GM12874 (cell line): ENCODE measurements around the gene CYP51A1.

ENCODE experiments used
- TF ChIP-seq, protein P1 (sequence below): IDR thresholded peaks from 2 replicates; pipeline ENCODE4 v1.5.1; 2011; ENCODE audit warnings: low read depth, mild to moderate bottlenecking, control low read depth, low read length, moderate library complexity; ENCODE audit not compliant: insufficient read depth

The CYP51A1 gene

DNA sequence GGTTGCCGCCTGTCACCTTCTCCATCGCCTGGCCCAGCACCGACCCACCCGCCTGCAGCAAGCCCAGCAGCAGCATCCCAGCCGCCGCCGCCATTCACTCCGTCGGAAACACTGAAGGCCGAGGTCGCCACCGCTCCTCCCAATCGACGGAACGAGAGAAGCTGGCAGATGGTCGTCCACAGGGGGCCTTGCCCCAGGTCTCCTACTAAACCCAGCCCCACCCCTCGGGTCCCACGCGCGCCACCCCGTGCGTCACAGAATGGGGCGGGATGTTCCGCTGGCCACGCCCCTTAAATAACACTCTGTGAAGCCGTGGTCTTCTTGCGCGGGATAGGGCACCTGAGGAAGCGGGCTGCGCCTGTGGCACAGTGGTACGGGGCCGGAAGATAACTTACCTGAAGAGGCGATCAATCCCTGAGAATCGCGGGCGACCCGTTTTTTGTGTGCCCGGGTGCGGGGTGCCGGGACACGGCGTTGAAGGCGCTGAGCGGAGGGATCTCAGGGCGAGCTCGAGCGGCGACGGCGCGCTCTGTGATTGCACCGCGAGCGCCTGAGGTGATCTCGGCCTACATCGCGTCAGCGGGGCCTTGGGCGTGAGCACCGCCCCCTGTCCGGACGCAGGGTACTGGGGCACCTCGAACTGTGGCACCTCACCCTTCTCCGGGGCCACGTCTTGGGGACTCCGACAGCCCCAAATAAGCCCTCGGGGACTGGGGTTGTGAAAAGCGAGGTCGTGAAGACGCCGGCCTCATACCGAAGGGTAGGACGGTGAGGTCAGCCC is at the start of gene CYP51A1:
Gene CYP51A1 (minus strand): TSS at position 207 of the 781 bp plus-strand sequence. CDS start 113 bp downstream, at position 94.
- TF ChIP-seq, protein P1, sequence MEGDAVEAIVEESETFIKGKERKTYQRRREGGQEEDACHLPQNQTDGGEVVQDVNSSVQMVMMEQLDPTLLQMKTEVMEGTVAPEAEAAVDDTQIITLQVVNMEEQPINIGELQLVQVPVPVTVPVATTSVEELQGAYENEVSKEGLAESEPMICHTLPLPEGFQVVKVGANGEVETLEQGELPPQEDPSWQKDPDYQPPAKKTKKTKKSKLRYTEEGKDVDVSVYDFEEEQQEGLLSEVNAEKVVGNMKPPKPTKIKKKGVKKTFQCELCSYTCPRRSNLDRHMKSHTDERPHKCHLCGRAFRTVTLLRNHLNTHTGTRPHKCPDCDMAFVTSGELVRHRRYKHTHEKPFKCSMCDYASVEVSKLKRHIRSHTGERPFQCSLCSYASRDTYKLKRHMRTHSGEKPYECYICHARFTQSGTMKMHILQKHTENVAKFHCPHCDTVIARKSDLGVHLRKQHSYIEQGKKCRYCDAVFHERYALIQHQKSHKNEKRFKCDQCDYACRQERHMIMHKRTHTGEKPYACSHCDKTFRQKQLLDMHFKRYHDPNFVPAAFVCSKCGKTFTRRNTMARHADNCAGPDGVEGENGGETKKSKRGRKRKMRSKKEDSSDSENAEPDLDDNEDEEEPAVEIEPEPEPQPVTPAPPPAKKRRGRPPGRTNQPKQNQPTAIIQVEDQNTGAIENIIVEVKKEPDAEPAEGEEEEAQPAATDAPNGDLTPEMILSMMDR = no peak

DNA sequence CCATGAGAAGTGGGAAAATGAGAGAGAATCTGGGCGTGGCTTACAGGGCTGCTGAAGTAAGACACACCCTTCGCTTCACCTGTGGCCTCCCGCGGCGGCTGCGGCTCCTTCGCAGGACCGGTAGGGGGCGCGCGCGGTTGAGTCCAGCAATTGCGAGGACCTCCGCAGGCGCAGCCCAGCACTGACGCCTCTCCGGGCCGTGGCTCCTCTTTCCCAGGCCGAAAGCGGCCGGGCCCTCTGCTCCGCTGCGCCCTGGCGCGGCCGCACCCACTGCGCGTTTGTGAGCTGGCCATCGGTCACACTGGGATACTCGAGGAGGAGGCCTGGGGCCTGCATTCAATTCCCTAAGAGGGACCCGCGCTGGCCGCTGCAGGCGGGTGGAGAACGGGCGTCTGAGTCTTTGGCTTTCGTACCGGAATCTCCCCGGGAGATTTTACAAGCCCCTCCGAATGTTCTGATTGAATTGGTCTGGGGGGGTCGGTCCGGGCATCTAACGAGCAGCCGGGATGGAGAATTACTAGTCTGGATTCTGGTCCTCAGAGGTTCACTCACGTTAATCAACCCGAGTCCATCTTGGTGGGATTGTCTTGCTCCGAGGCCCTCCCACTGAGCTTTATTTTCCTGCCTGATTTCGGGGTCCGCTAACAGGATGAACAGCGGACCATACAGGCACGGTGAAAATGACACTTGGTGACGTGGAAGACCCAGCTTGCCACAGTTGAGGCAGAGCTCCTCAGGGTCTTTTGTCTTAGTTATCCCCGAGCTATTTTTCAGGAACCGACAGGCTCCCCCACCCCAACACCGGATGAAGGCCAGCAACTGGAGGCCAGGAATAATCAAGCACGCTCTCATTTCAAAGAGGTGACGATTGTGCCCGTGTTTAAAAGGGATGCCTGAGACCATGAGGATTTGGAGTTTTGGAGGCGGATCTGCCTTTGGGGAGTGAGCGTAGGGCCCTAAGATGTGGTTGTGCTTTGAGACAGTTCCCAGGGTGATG is 44.9 kb upstream of the CYP51A1 start, which contains the start of gene LRRD1:
Gene LRRD1 (minus strand): TSS at position 215 of the 997 bp plus-strand sequence. CDS start 13,940 bp downstream, outside the sequence.
- TF ChIP-seq, protein P1 = peak; percentile 98

DNA sequence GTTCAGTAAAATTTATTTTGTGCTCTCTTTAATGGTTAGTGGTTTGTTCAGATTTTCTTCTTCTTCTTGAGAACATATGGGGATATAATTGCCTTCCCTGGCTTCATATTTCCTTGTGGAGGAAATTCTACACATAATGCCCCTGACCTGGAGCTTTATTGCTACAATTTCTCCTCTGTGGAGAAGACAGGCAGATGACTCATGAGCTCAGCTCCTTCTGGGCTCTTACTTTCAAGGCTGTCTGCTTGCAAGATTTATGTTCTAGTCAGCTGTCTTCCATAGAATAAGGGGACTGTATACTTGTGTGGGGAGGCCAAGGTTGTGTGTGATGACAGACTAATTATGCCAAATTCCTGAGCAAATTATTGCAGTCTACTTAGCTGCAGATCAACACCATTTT is 43.1 kb upstream of the CYP51A1 start:
- TF ChIP-seq, protein P1 = no peak

DNA sequence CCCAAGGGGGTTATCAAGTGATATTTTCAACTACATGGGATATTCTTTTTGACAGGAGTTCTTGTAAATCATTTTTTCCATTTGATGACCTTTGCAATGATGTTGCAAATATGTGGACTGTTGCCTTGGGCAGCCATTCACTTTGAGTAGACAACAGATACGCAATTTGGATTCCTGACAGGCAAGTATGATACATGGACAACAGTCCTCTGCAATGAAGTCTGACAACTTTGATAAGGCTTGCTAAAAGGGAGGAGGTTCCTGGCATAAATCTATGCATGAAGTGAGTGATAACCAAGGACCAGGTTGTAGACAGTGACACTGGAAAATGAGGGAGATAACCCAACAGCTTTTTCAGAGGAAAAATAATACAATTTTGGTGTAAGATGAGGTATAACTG is 27.0 kb upstream of the CYP51A1 start:
- TF ChIP-seq, protein P1 = no peak

DNA sequence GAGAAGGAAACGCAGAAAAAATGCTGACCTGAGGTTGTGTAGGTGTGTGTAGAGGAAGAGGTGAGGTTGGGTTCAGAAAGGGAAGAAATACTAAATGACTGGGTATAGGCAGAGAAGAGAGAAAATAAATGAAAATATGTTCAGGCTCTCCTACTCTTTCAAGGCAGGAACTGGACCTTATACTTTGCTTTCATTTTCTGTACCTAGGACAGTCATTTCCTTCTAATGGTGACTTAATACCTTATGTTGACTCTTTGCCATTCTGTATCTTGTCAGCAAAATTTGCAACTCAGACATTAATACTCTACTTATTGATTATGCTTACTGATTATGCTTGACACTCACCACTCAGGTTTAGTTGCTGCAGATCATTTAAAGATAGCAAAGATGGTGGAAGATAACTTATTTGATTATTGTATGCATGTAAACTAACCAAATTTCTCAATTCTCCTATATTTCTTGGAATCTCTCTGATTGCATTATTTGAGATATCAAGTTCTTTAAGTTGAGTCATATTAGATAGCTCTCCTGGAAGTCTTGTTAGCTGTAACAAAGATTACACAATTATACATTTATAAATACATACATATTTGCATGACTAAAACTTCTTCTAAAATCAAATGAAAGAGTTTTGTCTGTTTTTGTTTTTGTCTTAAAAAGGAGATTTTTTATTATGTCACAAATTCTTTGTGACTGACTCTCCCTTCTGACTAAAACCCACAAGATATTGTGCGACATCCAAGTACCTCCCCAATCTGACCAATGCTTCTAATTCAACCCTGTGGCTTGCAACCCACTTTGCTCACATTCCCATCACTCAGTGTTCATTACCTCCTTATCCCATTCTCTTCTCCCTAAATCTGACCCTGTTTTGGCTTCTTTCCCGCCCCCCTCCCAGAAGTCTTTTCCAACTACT is 24.6 kb upstream of the CYP51A1 start:
- TF ChIP-seq, protein P1 = no peak

DNA sequence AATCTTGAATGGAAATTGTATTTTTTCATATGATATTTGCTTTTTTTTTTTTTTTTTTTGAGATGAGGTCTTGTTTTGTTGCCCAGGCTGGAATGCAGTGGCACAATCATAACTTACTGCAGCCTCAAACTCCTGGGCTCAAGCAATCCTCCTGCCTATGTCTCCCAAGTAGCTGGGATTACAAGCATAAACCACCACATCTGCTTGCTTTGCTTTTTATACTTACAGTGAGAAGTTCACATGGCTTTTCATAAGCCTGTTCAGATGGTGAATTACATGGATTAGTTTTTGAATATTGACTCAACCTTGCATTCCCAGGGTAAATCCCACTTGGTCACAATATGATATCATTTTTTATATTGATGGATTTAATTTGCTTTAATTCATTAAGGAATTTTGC is 22.7 kb upstream of the CYP51A1 start:
- TF ChIP-seq, protein P1 = no peak
